Left renal cortex interstitium (tissue), 4 donors: ENCODE data around the gene KCNIP3. TPM values are rescaled to one million over a fixed set of nuclear protein-coding genes. Genes with fewer than 3 reads are reported as not detected.

Experiments
- DNase-seq, 4 donors: peaks; one replicate each; pipeline ENCODE4 v3.0.0-alpha.2; 2013; ENCODE audit warnings: low read depth in 4 of 4, low spot score in 2 of 4, missing footprints in 1 of 4
- polyA plus RNA-seq, 4 donors: library from polyadenylated mRNA; unstranded; fragments of 120-200 nt; gene quantifications; one replicate each; pipeline ENCODE4 v1.2.1, GENCODE V29; 2013; ENCODE audit not compliant: insufficient read length in 4 of 4

The KCNIP3 gene
- polyA plus RNA-seq, 4 donors = 14.5 to 22.3 (median 16.9) TPM

DNA sequence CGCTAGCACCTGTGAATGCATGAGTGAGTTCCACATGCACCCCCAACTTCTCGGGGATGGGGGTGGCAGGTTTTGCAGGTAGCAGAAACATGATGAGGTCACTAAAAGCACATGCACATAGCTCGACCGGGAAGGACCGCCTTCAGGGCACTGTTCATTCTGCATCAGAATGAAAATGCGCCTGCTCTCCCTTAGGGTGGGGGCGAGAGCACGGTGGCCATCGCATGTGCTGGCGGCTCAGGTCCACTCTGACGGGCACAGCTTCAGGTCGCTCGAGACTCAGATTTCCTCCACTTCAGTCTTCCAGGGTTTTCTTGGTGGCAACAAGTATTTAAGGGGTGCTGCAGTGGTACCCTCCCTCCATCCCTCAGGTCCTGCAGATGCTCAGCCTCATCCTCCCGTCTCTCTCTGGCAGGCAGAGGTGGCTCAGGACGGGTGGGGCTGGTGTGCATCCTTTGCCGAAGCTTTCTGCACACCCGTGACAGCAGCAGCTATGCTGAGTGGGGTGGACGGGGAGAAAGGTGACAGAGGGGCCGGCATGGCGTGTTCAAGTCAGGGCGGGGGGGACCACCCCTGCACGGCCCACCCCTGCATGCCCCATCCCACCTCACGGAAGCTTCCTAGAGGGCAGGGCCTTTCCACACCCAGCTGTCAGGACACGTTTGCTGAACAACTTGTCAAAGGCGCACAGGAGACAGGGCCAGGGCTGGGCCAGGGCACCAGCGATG lies 14.8 kb downstream of the KCNIP3 start:
- no peak for DNase-seq

DNA sequence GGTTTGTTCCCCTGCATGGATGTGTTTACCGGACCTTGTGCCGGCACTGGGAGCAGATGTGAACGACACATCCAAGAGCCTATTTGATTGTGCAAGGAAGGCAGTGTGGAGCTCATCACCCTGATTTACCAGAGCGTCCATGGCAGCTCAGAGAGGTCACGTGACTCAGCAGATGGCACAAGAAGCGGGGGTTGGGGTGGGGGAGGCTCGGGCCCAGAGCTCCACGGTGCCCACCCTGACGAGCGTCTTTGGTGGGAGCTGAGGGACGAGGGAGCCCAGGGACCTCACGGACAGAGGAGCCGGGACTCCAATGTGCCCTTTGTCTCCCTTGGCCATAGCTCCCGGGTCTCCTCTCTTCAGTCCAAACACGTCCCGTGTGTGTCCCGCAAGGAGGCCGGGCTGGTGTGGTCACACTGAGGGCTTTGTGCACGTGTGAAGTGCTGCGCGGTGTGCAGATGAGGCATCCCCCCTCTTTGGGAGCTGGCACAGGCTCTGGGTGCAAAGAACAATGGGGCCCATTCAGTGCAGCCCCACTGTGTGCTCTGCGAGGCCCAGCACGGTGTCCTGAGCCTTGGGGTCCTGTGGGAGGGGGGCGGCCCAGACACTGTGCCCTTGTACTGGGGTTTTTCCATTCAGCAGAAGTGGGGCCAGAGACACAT lies 15.5 kb downstream of the KCNIP3 start:
- DNase-seq = no peak

DNA sequence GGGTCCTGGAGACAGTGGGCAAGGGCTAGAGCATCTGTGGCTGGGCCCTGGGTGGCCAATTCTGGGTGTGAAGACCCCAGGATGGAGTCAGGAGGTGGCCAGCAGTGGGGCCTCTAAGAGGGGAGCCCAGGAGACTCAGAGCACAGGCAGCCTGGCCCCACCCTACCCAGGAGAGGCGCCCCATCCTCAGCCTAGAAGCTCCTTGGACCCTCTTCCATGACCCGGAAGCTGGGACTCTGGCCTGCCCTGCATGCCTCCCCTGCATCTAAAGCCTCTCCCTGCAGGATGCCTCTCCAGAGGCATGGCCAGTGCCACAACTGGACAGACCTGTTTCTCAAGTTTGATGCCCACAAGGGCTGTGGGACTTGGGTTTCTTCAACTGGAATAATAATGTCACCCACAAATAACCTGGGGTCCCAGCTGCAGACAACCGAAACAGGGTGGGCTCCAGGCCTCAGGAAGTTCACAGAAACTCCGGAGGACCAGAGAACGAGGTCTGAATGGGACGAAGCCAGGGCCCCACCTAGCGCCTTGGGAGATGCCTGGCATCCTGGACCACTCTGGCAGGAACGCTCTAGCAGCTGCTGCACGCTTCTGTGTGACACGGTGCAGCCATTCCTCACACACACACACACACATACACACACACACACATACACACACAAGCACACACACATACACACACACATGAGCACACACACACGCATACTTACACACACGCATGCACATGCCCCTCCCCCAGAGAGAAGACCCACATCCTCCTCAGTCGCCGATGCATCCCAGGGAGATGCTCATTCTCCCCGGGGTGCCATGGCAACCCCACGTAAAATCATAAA lies 16.4 kb downstream of the KCNIP3 start:
- no peak for DNase-seq

DNA sequence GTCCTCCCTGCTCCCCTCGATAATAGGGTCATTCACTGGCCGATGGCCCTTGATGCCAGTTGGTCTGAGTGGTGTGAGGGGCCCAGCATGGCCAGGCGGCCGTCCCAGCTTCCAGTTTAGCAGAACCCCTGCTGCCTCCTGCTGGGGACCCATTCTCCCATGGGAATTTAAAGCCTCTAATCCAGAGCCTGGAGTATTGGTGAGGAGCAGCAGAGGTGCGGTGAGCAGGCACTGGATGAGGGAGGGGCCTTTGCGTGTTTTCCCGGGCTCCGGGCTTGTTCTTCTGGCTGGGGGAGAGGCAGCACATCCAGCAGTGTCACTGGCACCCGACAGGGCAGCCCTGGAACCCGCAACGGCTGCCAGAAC lies 17.4 kb downstream of the KCNIP3 start:
- DNase-seq = no peak

DNA sequence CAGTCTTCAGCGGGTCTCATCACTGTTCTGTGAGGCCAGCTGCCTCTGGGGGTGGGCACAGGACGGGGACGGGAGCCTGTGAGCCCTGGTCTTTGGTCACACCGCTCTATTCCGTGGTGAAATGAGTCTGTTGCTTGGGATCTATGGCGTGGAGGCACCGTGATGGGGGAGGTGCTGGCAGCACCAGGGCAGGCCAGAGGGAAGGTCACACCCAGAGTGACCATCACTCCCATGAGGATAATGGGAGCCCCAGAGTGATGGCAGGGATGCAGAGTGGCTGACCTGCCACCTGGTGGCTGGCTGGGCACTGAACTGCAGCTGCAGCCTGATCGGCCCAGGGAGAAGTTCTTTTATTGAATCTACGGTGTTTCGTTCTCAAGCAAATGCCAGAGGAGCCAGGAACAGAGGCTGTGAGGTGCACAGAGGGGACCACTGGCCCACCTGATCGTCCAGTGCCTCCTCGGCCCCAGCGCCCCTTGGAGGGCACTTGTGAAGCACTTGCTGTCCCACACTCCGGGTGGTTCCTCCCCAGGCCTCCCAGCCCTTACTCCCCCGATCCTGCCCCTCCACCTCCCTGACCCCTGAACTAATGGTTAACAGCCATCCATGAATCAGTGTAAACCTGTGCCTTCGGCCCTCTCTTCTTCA lies 17.9 kb downstream of the KCNIP3 start:
- no peak for DNase-seq

DNA sequence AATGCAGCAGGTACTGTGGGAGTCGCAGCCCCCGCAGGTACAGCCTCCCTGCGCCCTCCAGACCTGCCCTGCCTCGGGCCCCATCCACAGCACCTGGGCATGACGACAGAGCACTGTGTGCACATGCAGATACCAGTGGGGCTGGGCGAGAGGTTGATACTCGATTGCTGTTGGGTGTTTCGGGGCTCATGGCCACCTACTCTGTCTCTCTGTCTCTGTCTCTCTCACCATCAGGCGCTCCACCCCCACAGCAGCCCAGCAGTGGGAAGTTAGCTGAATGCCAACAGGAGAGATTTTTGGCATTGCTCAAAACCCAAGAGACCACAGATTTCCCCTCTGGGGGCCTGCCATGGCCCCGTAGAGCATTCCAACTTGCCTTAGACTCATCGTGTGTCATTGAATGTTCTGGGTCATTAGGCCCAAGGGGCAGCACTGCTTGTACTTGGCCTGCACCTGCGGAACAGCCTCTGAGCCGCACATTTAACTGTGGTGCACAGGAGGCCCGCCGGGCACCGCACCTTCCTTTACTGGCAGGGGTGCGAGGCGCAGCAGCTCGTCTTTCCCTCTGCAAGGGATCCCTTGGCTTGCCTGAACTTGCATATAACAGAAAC lies 18.8 kb downstream of the KCNIP3 start:
- no peak for DNase-seq

DNA sequence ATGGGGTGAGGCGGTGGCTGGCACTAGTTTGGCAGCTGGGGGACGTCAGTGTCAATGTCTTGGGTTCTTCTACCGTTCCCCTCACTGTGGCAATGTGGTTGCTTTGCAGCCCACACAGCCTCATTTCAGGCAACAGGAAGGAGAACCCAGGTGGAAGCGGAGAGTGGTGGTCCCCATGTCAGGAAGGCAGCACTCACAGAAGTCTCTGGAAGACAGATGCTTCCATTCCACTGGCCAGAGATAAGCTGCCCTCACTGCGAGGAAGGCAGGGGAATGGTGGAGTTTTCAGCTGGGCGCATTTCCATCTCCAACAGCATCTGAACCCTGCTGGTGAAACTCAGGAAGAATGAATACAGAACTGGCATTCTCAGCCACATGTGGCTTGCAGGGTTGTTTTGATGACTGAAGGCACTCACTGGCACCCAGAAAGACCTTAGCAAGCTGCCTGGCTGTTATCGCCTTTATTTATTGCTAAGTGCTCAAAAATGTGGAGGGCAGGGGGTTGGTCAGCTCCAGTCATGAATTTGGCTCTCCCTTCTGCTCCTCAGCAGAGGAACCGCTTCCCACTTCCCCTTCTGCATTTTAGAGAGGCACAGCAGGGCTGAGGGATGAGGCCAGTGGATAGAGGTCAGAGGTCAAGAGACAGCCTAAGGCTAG lies 19.4 kb downstream of the KCNIP3 start:
- DNase-seq = no peak

DNA sequence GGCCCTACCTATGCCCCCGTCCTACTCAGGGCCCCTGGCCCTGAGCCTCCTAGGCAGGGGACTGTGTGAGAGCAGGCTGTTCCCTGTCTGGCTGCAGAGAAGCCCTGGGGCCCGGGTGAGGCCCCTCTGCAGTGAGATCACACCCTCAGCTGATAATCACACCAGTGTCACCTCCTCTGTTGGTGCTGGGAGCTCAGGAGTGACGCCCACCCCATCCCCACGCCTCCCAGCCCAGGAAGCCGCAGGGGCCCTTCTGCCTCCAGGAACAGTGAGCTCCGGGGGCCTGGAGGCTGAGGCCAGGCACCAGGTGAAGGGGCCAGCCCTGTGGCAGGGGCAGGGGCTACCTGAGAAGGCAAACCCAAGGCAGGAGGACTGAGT lies 20.0 kb downstream of the KCNIP3 start:
- no peak for DNase-seq

DNA sequence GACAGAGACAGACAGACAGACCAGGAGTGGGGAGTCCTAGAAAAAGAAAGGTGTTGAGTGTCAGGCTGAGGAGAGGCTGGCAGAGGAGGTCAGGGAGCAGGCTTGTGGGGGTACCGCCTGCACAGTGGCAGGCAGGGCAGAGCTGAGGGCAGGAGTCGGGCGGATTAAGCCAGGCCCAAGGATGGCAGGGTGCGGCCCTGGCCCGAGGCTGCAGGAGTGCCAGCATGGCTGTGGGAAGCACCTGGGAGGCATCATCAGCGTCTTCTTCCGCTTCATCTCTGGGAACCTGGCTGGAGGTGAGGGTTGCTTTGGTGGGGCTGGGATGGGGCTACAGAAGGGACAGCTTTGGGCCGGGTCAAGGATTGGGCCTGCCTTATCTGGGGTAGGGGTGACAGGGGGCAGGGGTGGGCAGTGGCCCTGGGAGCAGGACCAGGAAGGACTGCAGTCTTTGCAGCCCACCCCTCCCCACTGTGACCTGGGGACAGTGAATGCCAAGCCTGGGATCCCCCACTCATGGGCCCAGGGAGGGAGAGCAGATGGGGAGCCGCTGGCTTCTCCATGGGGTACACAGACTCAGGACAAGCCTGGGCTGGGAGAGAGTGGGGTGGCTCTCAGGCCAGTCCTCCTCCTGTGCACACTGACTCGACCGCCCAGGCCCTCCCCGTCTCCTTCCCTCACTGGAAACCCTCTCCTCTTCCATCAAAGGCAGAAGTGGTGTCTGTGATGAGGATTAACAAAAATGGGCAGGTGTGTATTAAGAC lies 20.7 kb downstream of the KCNIP3 start:
- no peak for DNase-seq

DNA sequence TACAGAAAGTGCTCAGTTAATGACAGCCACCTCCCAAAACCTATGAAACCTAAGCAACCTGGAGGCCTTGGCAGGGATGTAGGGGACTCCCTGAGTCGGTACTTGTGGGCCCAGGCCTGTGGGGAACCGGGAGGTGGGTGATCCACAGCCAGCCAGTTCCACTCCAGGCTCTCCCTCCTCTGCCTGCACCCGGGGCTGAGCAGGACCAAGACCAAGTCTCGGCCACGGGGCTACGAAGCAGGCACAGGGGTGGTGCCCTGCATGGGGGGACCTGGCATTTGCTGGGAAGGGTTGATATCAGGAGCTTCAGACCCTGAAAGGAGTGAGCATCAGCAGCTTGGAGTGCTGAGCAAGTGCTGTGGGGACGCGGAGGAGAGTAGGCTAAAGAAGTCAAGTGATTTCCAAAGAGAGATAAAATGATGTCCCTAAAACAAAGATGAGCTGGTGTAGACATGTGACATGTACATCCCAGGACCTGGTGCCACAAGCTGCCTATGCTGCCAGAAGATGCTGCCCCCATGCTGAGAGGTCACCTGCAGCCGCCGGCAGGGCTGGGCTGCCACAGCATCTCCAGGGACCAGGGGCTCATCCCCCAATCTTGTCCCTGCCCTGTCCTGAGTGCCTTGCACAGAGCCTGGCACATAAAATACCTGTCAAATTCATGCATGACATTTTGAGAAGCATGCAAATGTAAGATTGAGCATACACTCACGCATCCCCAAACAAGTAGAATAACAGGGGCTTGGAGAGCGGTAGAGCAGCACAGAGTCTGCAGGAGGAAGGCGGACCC lies 21.5 kb downstream of the KCNIP3 start:
- no peak for DNase-seq

DNA sequence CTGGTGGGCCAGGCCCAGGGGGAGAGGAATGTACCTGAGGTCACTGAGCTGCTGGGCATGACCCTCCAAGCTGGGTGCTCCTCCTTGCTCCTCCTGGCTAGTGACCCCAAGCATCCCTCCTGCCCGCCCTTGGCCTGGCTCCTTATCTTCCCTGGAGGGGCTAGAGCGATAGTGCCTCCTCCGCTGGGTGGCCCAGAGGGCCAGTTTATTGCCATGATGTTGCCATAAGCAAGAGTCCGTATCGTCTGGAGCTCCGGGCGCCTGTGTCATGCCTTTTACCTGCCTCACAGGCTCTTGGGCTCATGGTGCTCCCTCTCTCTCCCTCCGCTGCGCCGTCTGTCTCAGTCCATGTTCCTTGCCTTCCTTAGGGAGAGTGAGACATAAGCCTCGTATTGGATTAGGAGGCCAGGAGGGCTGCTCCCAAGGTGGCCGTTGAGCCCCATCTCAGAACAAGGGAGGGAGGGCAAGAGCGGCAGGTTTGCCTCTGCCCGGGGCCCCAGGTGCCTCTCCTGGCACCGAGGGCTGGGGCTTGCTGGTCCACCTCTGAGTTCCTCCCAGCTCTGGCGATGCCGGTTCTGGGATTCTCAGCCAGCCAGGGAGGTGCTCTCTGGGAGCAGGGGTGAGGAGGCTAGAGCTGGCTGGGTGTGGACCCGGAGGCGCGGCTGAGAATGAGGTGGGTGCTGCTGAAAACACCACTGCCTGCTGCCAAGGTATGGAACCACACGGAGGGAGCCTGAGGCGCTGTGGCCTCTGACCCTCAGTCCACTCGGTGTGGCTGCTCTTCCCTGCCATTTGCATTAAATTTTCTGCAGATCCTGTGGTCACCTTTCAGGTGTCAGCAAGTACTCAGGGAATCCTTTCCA lies 22.6 kb downstream of the KCNIP3 start:
- no peak for DNase-seq

DNA sequence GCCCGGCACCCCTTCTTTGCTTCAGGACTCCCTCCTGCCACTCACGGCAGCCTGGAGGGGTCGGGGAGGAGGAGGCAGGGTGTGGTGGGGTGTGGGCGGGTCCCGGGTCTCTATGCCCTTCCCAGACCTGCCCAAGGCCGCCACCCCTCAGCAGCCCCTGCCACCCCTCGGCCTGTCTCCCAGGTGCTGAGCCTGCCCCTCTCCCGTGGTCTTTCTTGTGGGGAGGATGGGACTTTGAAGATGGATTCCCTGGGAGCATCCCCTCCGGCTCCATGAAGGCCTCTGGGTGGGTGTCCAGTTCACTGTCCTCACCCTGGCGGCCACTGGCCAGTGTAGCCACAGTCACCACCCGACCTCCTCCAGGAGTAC lies 23.2 kb downstream of the KCNIP3 start:
- DNase-seq = no peak

DNA sequence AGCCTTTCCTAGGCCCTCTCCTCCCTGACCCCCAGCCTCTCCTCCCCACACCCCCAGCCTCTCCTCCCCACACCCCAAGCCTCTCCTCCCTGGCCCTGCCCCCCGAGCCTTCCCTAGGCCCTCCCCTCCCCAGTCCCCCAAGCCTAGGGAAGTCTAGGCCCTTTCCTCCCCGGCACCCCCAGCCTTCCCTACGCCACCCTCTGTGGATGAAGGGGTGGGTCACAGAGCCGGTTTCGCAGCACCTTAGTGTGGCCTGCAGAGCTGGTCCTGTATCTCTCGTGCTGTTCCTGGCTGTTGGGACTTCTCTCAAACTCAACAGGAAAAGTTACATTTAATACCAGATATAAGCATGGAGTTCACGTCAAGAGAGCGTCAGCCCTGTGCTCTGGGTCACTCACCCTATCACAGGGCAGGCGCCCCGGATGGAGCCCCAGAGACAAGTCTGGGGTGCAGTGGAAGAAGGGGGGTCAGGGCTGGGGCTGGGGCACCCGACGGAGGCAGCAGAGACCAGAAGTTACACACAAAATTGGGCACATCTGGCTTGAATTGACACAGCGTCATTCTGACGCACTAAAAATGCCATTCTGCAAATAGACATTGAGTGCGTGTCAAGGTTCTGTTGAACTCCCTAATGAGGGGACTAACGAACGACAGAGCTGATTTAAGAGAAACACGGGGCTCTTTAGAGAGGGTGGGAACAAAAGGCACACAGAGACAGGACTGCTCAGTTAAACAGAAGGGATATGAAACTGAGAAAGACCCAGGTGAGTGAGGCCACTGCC lies 24.0 kb downstream of the KCNIP3 start:
- DNase-seq = no peak

DNA sequence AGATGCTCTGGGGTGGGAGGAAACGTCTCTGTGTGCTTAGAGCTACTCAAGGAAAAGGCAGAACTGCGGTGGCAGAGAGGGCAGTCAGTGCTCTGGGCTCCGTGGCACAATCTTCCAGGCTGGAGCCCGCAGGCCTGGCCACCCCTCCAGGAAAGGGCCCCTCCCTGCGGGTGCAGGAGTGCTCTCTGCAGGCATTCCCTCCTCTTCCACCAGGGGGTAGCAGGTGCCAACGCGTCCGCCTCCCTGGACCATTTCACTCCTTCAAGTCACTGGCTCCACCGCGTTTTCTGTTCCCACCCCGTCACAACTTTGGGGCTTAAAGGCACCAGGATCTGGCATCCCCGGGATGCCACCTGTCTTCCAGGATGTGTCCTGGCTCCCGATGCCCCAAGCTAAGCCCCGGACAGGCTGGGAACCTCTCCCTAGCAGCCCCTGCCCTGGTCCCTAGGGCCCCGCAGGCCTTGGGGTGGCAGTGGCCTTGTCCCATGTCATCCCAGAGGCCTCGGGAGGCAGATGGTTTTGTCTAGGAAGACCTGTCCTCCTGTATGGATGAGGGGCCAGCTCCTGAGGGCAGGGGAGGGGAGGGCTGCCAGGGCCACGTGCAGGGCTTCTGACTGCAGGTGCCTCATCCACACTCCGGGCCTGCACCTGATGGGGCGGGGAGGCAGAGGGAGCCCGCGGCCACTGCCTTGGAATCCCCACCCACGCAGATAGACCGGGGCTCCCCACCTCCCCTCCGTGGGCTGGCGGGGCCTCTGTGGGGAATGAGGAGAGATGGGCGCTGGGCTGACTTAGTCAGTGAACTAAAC lies 26.4 kb downstream of the KCNIP3 start:
- DNase-seq = no peak

DNA sequence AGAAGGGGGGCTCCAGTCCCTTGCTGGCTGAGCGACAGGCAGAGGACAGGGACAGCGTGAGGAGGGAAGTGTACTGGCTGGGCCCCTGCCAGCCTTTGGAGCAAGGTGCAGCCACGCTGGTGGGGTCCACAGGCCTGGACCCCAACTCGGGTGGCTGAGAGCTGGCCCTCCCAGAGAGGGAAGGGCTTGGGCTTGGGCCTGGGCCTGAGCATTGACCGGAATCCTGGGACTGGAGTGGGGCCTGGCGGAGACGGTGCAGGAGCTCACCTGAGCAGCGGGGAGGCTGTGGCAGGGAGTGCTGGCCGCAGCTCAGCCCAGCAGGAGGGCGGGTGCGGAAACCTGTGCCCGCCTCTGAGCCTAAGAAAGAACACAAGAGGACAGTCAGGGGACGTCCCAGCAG lies 27.9 kb downstream of the KCNIP3 start:
- no peak for DNase-seq
